ENCODE measurements around the gene GALNT1. TPM values are rescaled to one million over a fixed set of nuclear protein-coding genes. Genes with fewer than 3 reads are reported as not detected.

GALNT1 gene
- polyA plus RNA-seq, 2 of the 4 experiments (the other 2 are of a cell fraction), result 97.4 to 113 TPM

DNA sequence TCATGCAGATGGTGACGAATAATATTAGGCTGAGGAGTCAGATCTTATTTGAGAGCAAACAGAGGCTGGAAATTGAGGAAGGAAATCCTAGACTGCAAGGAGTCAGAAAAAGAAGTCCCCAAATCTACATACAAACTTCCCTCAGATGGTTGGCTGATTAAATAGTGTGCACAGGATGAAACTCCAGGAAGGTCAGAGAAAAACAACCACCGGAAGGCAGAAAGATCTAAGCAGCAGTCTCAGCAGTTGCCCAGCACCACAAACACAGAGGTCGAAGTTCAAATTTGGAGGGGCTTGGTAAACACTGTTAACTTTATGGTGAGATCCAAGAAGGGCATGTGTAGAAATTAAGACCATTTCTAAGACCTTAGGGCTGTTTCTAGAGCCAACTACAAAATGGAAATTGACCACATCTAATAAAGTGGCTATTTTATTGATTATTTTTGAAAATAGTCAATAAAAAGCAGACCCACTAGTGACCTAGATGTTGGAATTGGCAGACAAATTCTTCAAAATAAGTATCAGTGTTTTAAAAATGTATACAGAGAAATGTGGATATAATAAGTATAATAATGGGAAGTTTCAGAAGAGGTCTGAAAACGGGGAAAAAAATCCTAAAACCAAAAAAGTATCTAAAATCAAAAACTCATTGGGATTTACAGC, 134.8 kb downstream of the GALNT1 start (continued):
- TF ChIP-seq, protein P1, sequence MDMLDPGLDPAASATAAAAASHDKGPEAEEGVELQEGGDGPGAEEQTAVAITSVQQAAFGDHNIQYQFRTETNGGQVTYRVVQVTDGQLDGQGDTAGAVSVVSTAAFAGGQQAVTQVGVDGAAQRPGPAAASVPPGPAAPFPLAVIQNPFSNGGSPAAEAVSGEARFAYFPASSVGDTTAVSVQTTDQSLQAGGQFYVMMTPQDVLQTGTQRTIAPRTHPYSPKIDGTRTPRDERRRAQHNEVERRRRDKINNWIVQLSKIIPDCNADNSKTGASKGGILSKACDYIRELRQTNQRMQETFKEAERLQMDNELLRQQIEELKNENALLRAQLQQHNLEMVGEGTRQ (IDR thresholded peaks at IDR 0.05), result no peak
- no peak for TF ChIP-seq POLR2A (IDR thresholded peaks at IDR 0.05; ENCODE audit: low read length)
- TF ChIP-seq HOXB13 (CRISPR knock-in tag; IDR thresholded peaks at IDR 0.05; ENCODE audit: low read depth), result no peak
- TF ChIP-seq RFX5 (IDR thresholded peaks at IDR 0.05), result no peak
- TF ChIP-seq KDM5A (IDR thresholded peaks at IDR 0.05), result no peak

DNA sequence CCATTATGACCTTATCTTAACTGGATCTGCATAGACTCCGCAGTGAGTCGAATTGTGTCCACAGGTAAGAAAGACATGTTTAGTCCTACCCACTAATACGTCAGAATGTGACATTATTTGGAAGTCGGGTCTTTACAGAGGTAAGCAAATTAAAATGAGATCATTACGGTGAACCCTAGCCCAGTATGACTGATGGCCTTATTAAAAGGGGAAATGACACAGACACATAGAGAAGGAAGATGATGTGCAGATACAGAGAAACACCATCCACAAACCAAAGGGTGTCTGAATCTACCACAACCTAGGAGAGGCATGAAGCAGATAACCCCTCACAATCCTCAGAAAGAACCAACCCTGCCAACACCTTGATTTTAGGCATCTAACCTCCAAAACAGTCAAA, 135.6 kb downstream of the GALNT1 start:
- Histone ChIP-seq H3K4me2 (no peak overlapping the region), H3K4me3 (no peak overlapping the region), H3K27ac (no peak overlapping the region), H3K9me3 (0 out of 3 replicates have a peak, but pooled peaks cover 4% of the 10 kb centered on the region), H3K4me1 (no peaks in the 10 kb centered on the region)
- FAIRE-seq (no peak), DNase-seq (ENCODE audit: low read depth in 1 of 2, low spot score in 1 of 2) (no peak), ATAC-seq (no peak)
- WGBS (ENCODE audit: missing lambda C conversion rate), result 94% methylated on average over 5 of the region's 5 CpGs
- ChIA-PET POLR2A (no interaction called here), CTCF (no interaction called here)
- TF ChIP-seq, protein P2, sequence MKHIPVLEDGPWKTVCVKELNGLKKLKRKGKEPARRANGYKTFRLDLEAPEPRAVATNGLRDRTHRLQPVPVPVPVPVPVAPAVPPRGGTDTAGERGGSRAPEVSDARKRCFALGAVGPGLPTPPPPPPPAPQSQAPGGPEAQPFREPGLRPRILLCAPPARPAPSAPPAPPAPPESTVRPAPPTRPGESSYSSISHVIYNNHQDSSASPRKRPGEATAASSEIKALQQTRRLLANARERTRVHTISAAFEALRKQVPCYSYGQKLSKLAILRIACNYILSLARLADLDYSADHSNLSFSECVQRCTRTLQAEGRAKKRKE (CRISPR knock-in tag; IDR thresholded peaks at IDR 0.05; ENCODE audit: low read depth), result no peak
- no peak for TF ChIP-seq SREBF2 (IDR thresholded peaks at IDR 0.05)
- TF ChIP-seq, protein P3, sequence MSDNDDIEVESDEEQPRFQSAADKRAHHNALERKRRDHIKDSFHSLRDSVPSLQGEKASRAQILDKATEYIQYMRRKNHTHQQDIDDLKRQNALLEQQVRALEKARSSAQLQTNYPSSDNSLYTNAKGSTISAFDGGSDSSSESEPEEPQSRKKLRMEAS (IDR thresholded peaks at IDR 0.05), result no peak

DNA sequence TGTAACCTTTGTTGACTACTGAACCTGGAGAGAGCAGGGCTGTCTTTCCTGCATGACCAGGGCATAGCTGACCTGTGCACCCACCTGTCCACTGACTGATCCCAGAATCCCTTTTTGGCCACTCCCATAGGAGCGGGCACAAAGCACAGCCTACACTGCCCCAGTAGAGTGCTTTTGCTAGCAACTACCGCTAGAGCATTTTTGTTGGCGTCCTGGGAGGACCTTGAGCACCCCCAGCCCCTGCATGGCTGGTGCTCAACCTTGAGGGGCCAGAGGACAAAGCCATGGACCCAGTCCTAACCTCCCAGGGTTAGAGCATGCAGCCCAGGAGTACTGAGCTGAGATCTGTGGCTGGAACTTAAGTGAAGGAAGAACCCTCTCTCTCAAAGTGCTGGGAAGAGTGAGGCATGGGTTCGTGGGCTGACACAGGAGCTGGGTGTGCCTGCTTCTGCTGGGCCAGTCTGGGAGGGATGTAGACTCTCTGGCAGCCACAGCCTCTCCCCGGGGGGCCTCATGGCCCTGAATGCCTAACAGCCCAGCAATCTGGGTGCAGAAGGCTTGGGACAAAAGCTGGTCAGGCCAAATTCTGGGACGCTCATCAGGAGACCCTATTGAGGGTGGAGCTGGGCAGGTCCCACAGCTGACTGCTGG, 140.0 kb downstream of the GALNT1 start:
- no peak for FAIRE-seq

DNA sequence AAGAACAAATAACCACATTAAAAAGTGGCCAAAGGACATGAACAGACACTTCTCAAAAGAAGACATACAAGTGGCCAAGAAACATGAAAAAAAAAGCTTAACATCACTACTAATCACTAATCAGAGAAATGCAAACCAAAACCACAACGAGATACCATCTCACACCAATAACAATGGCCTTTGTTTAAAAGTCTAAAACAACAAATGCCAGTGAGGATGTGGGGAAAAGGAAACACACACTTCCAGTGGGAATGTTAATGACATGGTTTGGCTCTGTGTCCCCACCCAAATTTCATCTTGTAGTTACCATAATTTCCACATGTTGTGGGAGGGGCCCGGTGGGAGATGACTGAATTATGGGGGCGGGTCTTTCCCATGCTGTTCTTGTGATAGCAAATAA, 147.1 kb downstream of the GALNT1 start:
- no peak overlapping the region for H3K4me2 ChIP-seq
- H3K9me3 ChIP-seq, result no peaks in the 10 kb centered on the region
- H3K4me1 ChIP-seq, result no peaks in the 10 kb centered on the region
- no peak overlapping the region for H3K27ac ChIP-seq
- ChIA-PET POLR2A (no interaction called here), CTCF (no interaction called here)
- no peak for TF ChIP-seq HOXB5 (CRISPR knock-in tag; IDR thresholded peaks at IDR 0.05)
- TF ChIP-seq NFE2L2 (conservative IDR thresholded peaks at IDR 0.05; ENCODE audit: low read length), result no peak
- TF ChIP-seq, protein P4, sequence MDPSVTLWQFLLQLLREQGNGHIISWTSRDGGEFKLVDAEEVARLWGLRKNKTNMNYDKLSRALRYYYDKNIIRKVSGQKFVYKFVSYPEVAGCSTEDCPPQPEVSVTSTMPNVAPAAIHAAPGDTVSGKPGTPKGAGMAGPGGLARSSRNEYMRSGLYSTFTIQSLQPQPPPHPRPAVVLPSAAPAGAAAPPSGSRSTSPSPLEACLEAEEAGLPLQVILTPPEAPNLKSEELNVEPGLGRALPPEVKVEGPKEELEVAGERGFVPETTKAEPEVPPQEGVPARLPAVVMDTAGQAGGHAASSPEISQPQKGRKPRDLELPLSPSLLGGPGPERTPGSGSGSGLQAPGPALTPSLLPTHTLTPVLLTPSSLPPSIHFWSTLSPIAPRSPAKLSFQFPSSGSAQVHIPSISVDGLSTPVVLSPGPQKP (IDR thresholded peaks at IDR 0.05; ENCODE audit: low read depth, low read length), result no peak
- no peak for TF ChIP-seq KDM1A (IDR thresholded peaks at IDR 0.05; ENCODE audit: low read depth)
- TF ChIP-seq PHF8 (IDR thresholded peaks at IDR 0.05; ENCODE audit: borderline replicate concordance, low read depth), result no peak
- TF ChIP-seq HDAC2 (IDR thresholded peaks at IDR 0.05), result no peak
- FAIRE-seq (no peak), DNase-seq (ENCODE audit: low read depth in 1 of 2, low spot score in 1 of 2) (no peak), ATAC-seq (no peak)
- WGBS (ENCODE audit: missing lambda C conversion rate), result 36% methylated on average over 3 of the region's 3 CpGs
- no peak overlapping the region for H3K4me3 ChIP-seq

More for the DNA sequence above, 140.0 kb downstream of the GALNT1 start:
- Histone ChIP-seq H3K4me3 (no peak overlapping the region), H3K4me2 (no peak overlapping the region), H3K4me1 (no peaks in the 10 kb centered on the region), H3K27ac (no peak overlapping the region), H3K9me3 (0 out of 3 replicates have a peak, but pooled peaks cover 4% of the 10 kb centered on the region)
- ATAC-seq (peak; percentile 52 to 71), DNase-seq (ENCODE audit: low read depth in 1 of 2, low spot score in 1 of 2) (no peak)
- 19% methylated on average over 3 of the region's 6 CpGs for WGBS (ENCODE audit: missing lambda C conversion rate)
- POLR2A ChIA-PET, result no interaction called here
- CTCF ChIA-PET, result no interaction called here
- TF ChIP-seq HOXB13 (CRISPR knock-in tag; IDR thresholded peaks at IDR 0.05; ENCODE audit: low read depth), result no peak
- TF ChIP-seq, protein P4 (IDR thresholded peaks at IDR 0.05; ENCODE audit: low read depth, low read length), result no peak
- TF ChIP-seq RNF2 (IDR thresholded peaks at IDR 0.05; ENCODE audit: borderline replicate concordance, low read depth), result no peak
- TF ChIP-seq CBX2 (IDR thresholded peaks at IDR 0.05; ENCODE audit: borderline replicate concordance, low read depth), result no peak
